Neural crest cell (in vitro differentiated cells): ENCODE measurements around the gene PFKFB1. TPM values are rescaled to one million over a fixed set of nuclear protein-coding genes. Genes with fewer than 3 reads are reported as not detected.

Experiments
- DNase-seq: peaks from one replicate; pipeline ENCODE4 v3.0.0; 2021; ENCODE audit warnings: low read depth, mixed read lengths, low spot score
- H3K27ac Mint-ChIP-seq: one replicate; pipeline ENCODE4 v1.8.0; 2021; ENCODE audit warnings: mild to moderate bottlenecking, mixed read lengths; ENCODE audit not compliant: unreplicated experiment
- H3K27me3 Mint-ChIP-seq: 2 replicates; pipeline ENCODE4 v1.8.0; 2021; ENCODE audit warnings: low read depth, mild to moderate bottlenecking, mixed read lengths
- H3K36me3 Mint-ChIP-seq: 2 replicates; pipeline ENCODE4 v1.8.0; 2021; ENCODE audit warnings: low read depth, mild to moderate bottlenecking, mixed read lengths
- H3K4me1 Mint-ChIP-seq: 2 replicates; pipeline ENCODE4 v1.8.0; 2021; ENCODE audit warnings: mixed read lengths
- H3K4me3 Mint-ChIP-seq: one replicate; pipeline ENCODE4 v1.8.0; 2021; ENCODE audit warnings: mild to moderate bottlenecking, mixed read lengths
- H3K9me3 Mint-ChIP-seq: 2 replicates; pipeline ENCODE4 v1.8.0; 2021; ENCODE audit warnings: mixed read lengths
- CTCF ChIP-seq: fragments of 200-600 bp; sonication (generic); conservative IDR thresholded peaks from 2 replicates; pipeline ENCODE4 v1.5.0; 2021; ENCODE audit warnings: antibody characterized with exemption, mild to moderate bottlenecking
- total RNA-seq: library from RNA; stranded (reverse); gene quantifications from 2 replicates; pipeline ENCODE4 v1.2.1, GENCODE V29; 2021

PFKFB1 gene
- total RNA-seq, 1 donor from 2014 or later: 0.77 TPM

- H3K9me3 Mint-ChIP-seq: peaks cover 4% of the 10 kb centered on the region
- H3K36me3 Mint-ChIP-seq: peaks cover 16% of the 10 kb centered on the region
- H3K4me3 Mint-ChIP-seq: peak overlapping the region; percentile 19
- no peak overlapping the region for H3K27ac Mint-ChIP-seq
- peaks cover 18% of the 10 kb centered on the region for H3K4me1 Mint-ChIP-seq
- H3K27me3 Mint-ChIP-seq: no peaks in the 10 kb centered on the region
- no peak for DNase-seq
- no peak for TF ChIP-seq CTCF
Measured at GRCh38 chrX:55004231-55004630, 10.2 kb upstream of the PFKFB1 start.

- Mint-ChIP-seq H3K4me3 (peak within 1 kb of the TSS; percentile 91), H3K9me3 (peaks cover 3% of the 10 kb centered on the region), H3K36me3 (peaks cover 5% of the 10 kb centered on the region), H3K27ac (peak within 1 kb of the TSS; percentile 97), H3K4me1 (peaks cover 20% of the 10 kb centered on the region), H3K27me3 (no peaks in the 10 kb centered on the region)
- no peak for TF ChIP-seq CTCF
- DNase-seq: peak; percentile 63
Measured at GRCh38 chrX:54999717-55000598, 6.0 kb upstream of the PFKFB1 start, which contains the start of gene APEX2. Gene APEX2 (plus strand): TSS chrX:55000363. CDS start chrX:55000423, 60 bp downstream.

GRCh38 chrX:54995621-54996020, 1.6 kb upstream of the PFKFB1 start:
- no peak overlapping the region for H3K4me3 Mint-ChIP-seq
- DNase-seq: no peak
- peaks cover 11% of the 10 kb centered on the region for H3K4me1 Mint-ChIP-seq
- H3K9me3 Mint-ChIP-seq: peaks cover 3% of the 10 kb centered on the region
- peaks cover 1% of the 10 kb centered on the region for H3K36me3 Mint-ChIP-seq
- no peak overlapping the region for H3K27ac Mint-ChIP-seq
- no peaks in the 10 kb centered on the region for H3K27me3 Mint-ChIP-seq
- TF ChIP-seq CTCF: no peak

GRCh38 chrX:54994668-54995351, 822 bp upstream of the PFKFB1 start:
- H3K4me3 Mint-ChIP-seq: no peak overlapping the region
- no peaks in the 10 kb centered on the region for H3K36me3 Mint-ChIP-seq
- peaks cover 8% of the 10 kb centered on the region for H3K4me1 Mint-ChIP-seq
- DNase-seq: no peak
- H3K9me3 Mint-ChIP-seq: peaks cover 3% of the 10 kb centered on the region
- H3K27me3 Mint-ChIP-seq: no peaks in the 10 kb centered on the region
- H3K27ac Mint-ChIP-seq: no peak overlapping the region
- no peak for TF ChIP-seq CTCF

GRCh38 chrX:54992911-54993622, 921 bp downstream of the PFKFB1 start:
- H3K27ac Mint-ChIP-seq: no peak overlapping the region
- peaks cover 3% of the 10 kb centered on the region for H3K9me3 Mint-ChIP-seq

More at GRCh38 chrX:54992911-54993622, 921 bp downstream of the PFKFB1 start:
- H3K27me3 Mint-ChIP-seq: no peaks in the 10 kb centered on the region
- H3K4me1 Mint-ChIP-seq: no peaks in the 10 kb centered on the region
- no peaks in the 10 kb centered on the region for H3K36me3 Mint-ChIP-seq
- H3K4me3 Mint-ChIP-seq: no peak overlapping the region
- no peak for DNase-seq
- TF ChIP-seq CTCF: no peak
